Astrocyte of the cerebellum (primary cell): ENCODE data around the gene LENG8.

ENCODE experiments used
- DNase-seq: peaks from one replicate; pipeline ENCODE4 v3.0.0-alpha.2; 2011; ENCODE audit warnings: low read depth
- H3K4me3 ChIP-seq: 2 replicates; pipeline ENCODE4 v1.5.1; 2011; ENCODE audit warnings: mild to moderate bottlenecking, low read depth, low read length, moderate library complexity
- CTCF ChIP-seq: IDR thresholded peaks from 2 replicates; pipeline ENCODE4 v1.5.1; 2012; ENCODE audit warnings: low read length, low read depth, moderate library complexity, mild to moderate bottlenecking; ENCODE audit errors: missing control alignments
- in situ Hi-C: cut with HindIII; loops from 2 replicates; pipeline ENCODE4 v1.10.0; 2017; ENCODE audit warnings: low sequenced_read_pairs

Gene LENG8

GRCh38 chr19:54455786-54456422 lies 6.9 kb downstream of the LENG8 start:
- H3K4me3 ChIP-seq: no peak overlapping the region
- no peak for DNase-seq
- TF ChIP-seq CTCF: no peak
- in situ Hi-C loops: loop anchor here (10.0 to 25.0 kb wide), 2 partner anchors 629 to 1156 kb away; partner anchors contain the start of genes ZNF524, ZNF784 and ZNF865

GRCh38 chr19:54456423-54457373 lies 7.7 kb downstream of the LENG8 start:
- DNase-seq: no peak
- in situ Hi-C loops: loop anchor here (10.0 to 25.0 kb wide), 2 partner anchors 628 to 1156 kb away; partner anchors contain the start of genes ZNF524, ZNF784 and ZNF865
- no peak overlapping the region for H3K4me3 ChIP-seq
- no peak for TF ChIP-seq CTCF

- DNase-seq: no peak
- no peak for TF ChIP-seq CTCF
- H3K4me3 ChIP-seq: no peak overlapping the region
- in situ Hi-C loops: loop anchor here (10.0 to 25.0 kb wide), 2 partner anchors 627 to 1154 kb away; partner anchors contain the start of genes ZNF524, ZNF784 and ZNF865
Measured at GRCh38 chr19:54457773-54458647, 9.0 kb downstream of the LENG8 start.

- DNase-seq: no peak
- no peak overlapping the region for H3K4me3 ChIP-seq
- in situ Hi-C loops: loop anchor here (10.0 to 25.0 kb wide), 2 partner anchors 626 to 1154 kb away; partner anchors contain the start of genes ZNF524, ZNF784 and ZNF865
- no peak for TF ChIP-seq CTCF
Measured at GRCh38 chr19:54458648-54459281, 9.8 kb downstream of the LENG8 start.

- TF ChIP-seq CTCF: no peak
- H3K4me3 ChIP-seq: no peak overlapping the region
- no peak for DNase-seq
- in situ Hi-C loops: loop anchor here (10.0 to 25.0 kb wide), 2 partner anchors 625 to 1153 kb away; partner anchors contain the start of genes ZNF524, ZNF784 and ZNF865
Measured at GRCh38 chr19:54459282-54460229, 10.6 kb downstream of the LENG8 start.
